Colon (tissue), 2 donors: ENCODE data around the gene SDK1.

Experiments
- FAIRE-seq: peaks from 2 replicates; lab custom pipeline; 2012; peaks lifted over from hg19 to GRCh38; lab: Jason Lieb, UNC
- donor health status: control.
- donor health status: control.

The SDK1 gene

DNA sequence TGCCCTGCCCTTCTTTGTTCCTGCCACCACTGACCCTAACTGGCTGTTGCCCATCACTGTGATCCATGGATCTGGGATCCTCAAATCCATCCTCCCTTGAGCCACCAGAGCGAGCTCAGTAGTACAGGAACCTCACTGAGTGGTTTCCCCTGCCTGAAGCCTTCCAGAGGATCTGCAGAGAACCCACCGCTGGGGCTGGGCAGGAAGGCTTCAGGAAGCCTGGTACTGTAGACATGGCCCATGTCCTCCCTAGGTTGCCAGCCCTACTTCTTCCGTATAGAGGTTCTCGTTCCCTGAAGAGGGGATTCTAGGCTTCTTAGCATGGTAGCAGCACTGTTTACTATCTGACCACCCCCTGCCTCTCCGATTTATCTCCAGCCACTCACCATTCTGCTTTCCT lies 693.7 kb downstream of the SDK1 start:
- no peak for FAIRE-seq

GRCh38 chr7:3995187-3995586 lies 694.1 kb downstream of the SDK1 start:
- no peak for FAIRE-seq

GRCh38 chr7:3998060-3998459 lies 697.0 kb downstream of the SDK1 start:
- FAIRE-seq, result no peak

DNA sequence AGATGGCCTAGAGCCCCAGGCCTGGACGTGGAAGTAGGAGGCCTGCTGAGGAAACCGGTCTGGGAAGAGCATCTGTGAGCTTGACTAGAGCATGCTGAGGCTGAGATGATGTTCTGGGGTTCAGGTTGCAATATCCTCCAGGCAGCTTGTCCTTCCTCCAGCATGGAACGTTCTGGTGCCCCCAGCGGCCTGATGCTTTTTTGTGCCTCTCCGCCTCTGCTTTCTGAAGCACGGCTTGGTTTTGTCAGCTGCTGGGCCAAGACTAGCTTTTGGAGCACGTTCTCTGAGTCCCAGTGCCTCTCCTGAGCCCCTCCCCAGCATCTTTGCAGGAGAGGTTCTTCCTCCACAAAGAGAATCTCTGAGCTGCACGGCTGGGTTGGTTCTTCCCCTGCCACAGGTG lies 699.1 kb downstream of the SDK1 start:
- no peak for FAIRE-seq

- FAIRE-seq, result no peak
These were observed 699.9 kb downstream of the SDK1 start for GRCh38 chr7:4000934-4001333.

GRCh38 chr7:4001742-4002141 lies 700.7 kb downstream of the SDK1 start:
- no peak for FAIRE-seq

DNA sequence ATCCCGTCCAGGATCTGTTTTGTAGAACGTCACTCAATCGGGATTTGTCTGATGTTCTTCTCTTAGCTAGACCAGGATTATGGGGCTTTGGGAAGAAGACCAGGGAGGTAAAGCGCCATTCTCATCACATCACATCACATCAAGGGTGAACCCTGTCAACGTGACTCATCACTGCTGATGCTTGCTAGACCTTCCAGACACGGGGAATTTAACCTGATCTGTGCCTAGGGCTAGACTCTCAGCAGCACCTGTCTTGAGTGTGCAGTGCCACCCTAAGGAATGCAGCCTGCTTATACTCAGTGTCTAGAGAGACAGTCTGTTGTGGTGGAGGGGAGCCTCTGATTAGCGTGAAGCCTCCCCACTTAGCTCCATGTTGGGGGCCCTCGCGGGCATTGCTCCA lies 702.5 kb downstream of the SDK1 start:
- FAIRE-seq, result no peak

DNA sequence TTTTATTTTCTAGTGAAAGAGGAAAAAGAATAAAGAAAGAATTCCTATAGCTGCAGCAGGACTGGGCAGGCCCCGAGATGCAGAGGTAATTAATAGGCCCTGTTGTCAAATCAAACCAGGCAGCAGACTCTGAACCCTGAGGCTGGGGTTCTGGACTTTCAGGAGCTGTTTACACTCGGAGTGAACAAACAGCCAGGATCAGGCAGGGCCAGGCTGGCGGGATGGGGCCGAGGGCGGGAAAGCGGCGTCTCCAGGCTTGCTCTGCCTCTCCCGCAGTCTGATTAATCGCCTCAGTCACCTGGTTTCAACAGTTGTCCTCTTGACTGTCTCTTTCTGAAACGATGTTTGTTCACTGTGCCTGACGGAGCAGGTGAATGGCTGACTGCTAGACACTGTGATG lies 705.6 kb downstream of the SDK1 start:
- FAIRE-seq, result no peak

GRCh38 chr7:4009211-4010060 lies 708.4 kb downstream of the SDK1 start:
- FAIRE-seq, result no peak

GRCh38 chr7:4010061-4010605 lies 709.1 kb downstream of the SDK1 start:
- no peak for FAIRE-seq

DNA sequence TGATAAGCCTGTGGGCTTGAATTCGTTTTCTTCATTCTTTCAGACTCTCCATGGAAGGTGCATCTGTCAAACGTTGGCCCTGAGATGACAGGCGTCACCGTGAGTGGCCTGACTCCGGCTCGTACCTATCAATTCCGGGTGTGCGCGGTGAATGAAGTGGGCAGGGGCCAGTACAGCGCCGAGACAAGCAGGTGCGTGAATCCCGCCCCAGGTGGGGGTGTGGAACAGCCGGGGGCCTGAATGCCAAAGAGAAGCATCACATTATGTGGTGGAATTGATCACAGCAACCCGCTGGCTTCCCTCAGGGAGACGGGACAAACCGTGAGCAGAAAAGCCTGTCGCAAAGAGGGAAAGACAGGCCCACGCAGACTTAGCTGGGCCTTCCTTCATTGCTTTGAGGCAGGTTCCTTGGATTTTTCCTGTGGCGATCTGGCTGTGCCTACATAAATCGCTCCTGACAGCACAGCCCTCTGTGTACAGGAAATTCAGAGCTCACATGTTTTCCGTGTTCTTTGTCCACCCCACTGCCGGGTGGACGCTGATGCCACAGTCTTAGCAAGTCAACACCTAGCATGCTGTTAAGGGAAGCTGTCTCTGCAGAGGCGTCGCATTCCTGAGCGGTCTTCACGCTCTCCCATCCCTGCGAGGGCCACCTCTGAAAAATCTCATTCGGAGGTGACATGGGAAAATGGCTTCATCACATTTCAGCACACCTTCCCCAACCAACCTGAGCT lies 710.0 kb downstream of the SDK1 start:
- no peak for FAIRE-seq

DNA sequence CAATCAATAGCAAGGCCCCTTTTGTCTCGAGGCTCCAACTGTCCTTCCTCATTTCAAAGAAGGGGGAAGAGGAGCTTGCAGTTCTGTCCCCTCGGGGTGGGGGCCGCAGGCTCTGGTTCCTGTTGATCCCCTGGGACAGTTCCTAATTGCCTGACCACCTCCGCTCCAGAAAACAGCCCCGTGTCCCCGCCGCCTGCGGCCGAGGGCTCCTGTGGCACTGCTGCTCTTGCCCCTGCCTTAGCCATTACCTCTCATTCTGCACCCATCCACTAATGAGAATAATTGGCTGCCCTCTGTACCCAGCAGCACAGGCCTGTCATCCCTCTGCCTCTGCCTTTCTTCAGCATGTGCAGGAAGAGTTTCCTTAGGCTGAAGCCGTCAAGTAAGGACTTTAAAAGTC lies 712.7 kb downstream of the SDK1 start:
- no peak for FAIRE-seq

- no peak for FAIRE-seq
These were observed 713.4 kb downstream of the SDK1 start for GRCh38 chr7:4014346-4015050.

GRCh38 chr7:4015371-4015770 lies 714.3 kb downstream of the SDK1 start:
- no peak for FAIRE-seq

GRCh38 chr7:4015996-4016395 lies 714.9 kb downstream of the SDK1 start:
- no peak for FAIRE-seq

DNA sequence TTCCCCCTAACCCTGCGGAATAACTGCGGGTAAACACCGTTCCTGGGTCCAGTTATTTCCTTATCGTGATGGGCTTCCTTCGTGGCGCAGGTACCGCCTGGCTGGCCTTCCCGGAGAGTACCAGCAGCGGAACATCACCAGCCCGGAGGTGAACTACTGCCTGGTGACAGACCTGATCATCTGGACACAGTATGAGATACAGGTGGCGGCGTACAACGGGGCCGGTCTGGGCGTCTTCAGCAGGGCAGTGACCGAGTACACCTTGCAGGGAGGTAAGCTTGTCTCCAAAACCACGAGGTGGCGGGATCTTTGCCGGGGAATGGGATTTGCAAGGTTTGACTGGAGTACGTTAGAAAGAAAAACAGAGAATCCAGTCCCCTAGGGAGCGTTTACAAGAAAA lies 716.0 kb downstream of the SDK1 start:
- FAIRE-seq, result no peak

- no peak for FAIRE-seq
These were observed 716.7 kb downstream of the SDK1 start for GRCh38 chr7:4017785-4018184.

- no peak for FAIRE-seq
These were observed 717.7 kb downstream of the SDK1 start for GRCh38 chr7:4018601-4019316.

GRCh38 chr7:4020086-4020485 lies 719.0 kb downstream of the SDK1 start:
- no peak for FAIRE-seq

GRCh38 chr7:4021413-4021812 lies 720.4 kb downstream of the SDK1 start:
- FAIRE-seq, result no peak

DNA sequence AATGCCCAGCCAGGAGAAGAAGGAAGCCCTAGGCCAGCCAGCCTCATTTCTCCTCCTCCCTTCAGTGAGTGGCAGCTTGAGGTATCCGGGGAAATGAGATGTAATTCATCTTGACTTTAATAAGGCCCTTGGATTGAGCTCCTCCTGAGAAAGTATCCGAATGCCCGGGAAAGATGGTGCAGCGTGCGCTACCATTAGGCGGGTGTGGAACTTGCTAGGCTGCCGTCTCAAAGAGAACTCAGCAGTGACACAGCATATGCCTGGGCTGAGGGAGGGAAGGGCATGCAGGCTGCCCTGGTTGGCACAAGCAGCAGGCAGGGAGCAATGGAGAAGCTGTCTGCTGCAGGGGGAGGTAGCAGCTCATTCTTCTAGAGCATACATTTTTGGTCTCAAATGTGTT lies 721.2 kb downstream of the SDK1 start:
- FAIRE-seq, result no peak

DNA sequence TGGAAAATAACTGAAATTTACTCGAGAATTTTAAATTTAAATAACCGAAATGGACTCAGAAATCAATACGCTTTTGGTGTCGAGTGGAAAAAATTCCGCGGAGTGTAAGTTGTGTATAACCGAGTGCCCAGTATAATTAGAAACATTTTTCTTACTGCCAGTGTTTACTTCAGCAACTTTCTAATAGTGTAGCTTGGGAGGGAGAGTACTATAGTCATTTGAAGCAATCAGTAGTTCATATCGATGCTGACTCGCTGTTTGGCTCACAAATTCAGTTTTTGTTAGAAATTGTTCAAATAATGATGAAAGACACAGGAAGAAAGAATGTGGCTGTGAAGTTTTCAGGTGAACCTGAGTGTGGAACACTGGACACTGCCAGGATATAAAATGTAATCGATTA lies 722.5 kb downstream of the SDK1 start:
- FAIRE-seq, result no peak
